Measurements from ENCODE around the gene KRT23.

Gene KRT23

GRCh38 chr17:40937384-40937819 is at the start of gene KRT23:
KRT23 (minus strand) TSS chr17:40937646; CDS start chr17:40936603, 1,043 bp downstream.
- no peak for DNase-seq (ENCODE audit: low spot score)

- DNase-seq (ENCODE audit: low spot score), result no peak
Measured at GRCh38 chr17:40986920-40987319, 49.5 kb upstream of the KRT23 start.

- no peak for DNase-seq (ENCODE audit: low spot score)
Measured at GRCh38 chr17:40984226-40984625, 46.8 kb upstream of the KRT23 start, which contains the start of gene KRT40. KRT40 (minus strand) TSS chr17:40984326; CDS start chr17:40984273, 53 bp downstream.

- no peak for DNase-seq (ENCODE audit: low spot score)
Measured at GRCh38 chr17:40981115-40981514, 43.7 kb upstream of the KRT23 start.

GRCh38 chr17:40980596-40980995 is 43.1 kb upstream of the KRT23 start:
- no peak for DNase-seq (ENCODE audit: low spot score)

- DNase-seq (ENCODE audit: low spot score), result no peak
Measured at GRCh38 chr17:40980117-40980516, 42.7 kb upstream of the KRT23 start.

GRCh38 chr17:40978575-40979151 is 41.2 kb upstream of the KRT23 start:
- DNase-seq (ENCODE audit: low spot score), result no peak

GRCh38 chr17:40975516-40975915 is 38.1 kb upstream of the KRT23 start:
- DNase-seq (ENCODE audit: low spot score), result no peak

GRCh38 chr17:40974366-40974765 is 36.9 kb upstream of the KRT23 start:
- no peak for DNase-seq (ENCODE audit: low spot score)

GRCh38 chr17:40967582-40967981 is 30.1 kb upstream of the KRT23 start:
- DNase-seq (ENCODE audit: low spot score), result no peak

- DNase-seq (ENCODE audit: low spot score), result no peak
Measured at GRCh38 chr17:40966848-40967247, 29.4 kb upstream of the KRT23 start, which contains the start of gene KRT39. KRT39 (minus strand) TSS chr17:40966948; CDS start chr17:40966856, 92 bp downstream.

GRCh38 chr17:40963838-40964237 is 26.4 kb upstream of the KRT23 start:
- DNase-seq (ENCODE audit: low spot score), result peak; percentile 40

- DNase-seq (ENCODE audit: low spot score), result no peak
Measured at GRCh38 chr17:40962059-40962561, 24.7 kb upstream of the KRT23 start.

GRCh38 chr17:40961591-40961990 is 24.1 kb upstream of the KRT23 start:
- DNase-seq (ENCODE audit: low spot score), result no peak

GRCh38 chr17:40960144-40960543 is 22.7 kb upstream of the KRT23 start:
- no peak for DNase-seq (ENCODE audit: low spot score)

- DNase-seq (ENCODE audit: low spot score), result no peak
Measured at GRCh38 chr17:40958086-40958953, 20.9 kb upstream of the KRT23 start.

GRCh38 chr17:40956401-40957254 is 19.2 kb upstream of the KRT23 start:
- no peak for DNase-seq (ENCODE audit: low spot score)

- no peak for DNase-seq (ENCODE audit: low spot score)
Measured at GRCh38 chr17:40953881-40954280, 16.4 kb upstream of the KRT23 start.

- no peak for DNase-seq (ENCODE audit: low spot score)
Measured at GRCh38 chr17:40952661-40953060, 15.2 kb upstream of the KRT23 start.

GRCh38 chr17:40952154-40952553 is 14.7 kb upstream of the KRT23 start:
- DNase-seq (ENCODE audit: low spot score), result no peak

- no peak for DNase-seq (ENCODE audit: low spot score)
Measured at GRCh38 chr17:40951011-40951622, 13.7 kb upstream of the KRT23 start.

- DNase-seq (ENCODE audit: low spot score), result no peak
Measured at GRCh38 chr17:40950176-40950575, 12.7 kb upstream of the KRT23 start.

Measured in germinal center (tissue), 1 donor.